Thyroid gland (tissue), 4 donors: ENCODE data around the gene EFNA5. TPM values are rescaled to one million over a fixed set of nuclear protein-coding genes. Genes with fewer than 3 reads are reported as not detected.

Source experiments
- DNase-seq, 2 donors: peaks; one replicate each; pipeline ENCODE4 v3.0.0-alpha.2; 2019
- H3K27ac ChIP-seq, 3 donors: fragments of 200-600 bp; sonication (generic); 1 replicate in 2 of 3; 2 replicates in 1 of 3; pipeline ENCODE4 v1.5.1; 2016 to 2019; ENCODE audit warnings: mild to moderate bottlenecking in 1 of 3, moderate library complexity in 1 of 3
- H3K27me3 ChIP-seq: fragments of 200-600 bp; sonication (generic); one replicate; pipeline ENCODE4 v1.5.1; 2019
- H3K36me3 ChIP-seq, 2 donors: fragments of 200-600 bp; sonication (generic); one replicate each; pipeline ENCODE4 v1.5.1; 2016 to 2019
- H3K4me1 ChIP-seq, 2 donors: fragments of 200-600 bp; sonication (generic); one replicate each; pipeline ENCODE4 v1.5.1; 2017 to 2019
- H3K4me3 ChIP-seq, 3 donors: fragments of 200-600 bp; sonication (generic); replicated peaks in 1 of 3; 1 replicate in 2 of 3; 2 replicates in 1 of 3; pipeline ENCODE4 v1.5.1; 2016; ENCODE audit warnings: mild to moderate bottlenecking in 1 of 3
- H3K9me3 ChIP-seq: fragments of 200-600 bp; sonication (generic); one replicate; pipeline ENCODE4 v1.5.1; 2017
- CTCF ChIP-seq, 6 experiments: fragments of 200-600 bp in 3 of 6; fragments of 450-650 bp in 3 of 6; sonication (generic) in 3 of 6; IDR thresholded peaks; one replicate each; pipeline ENCODE4 v1.5.1; 2016 to 2019; ENCODE audit warnings: antibody characterized with exemption in 6 of 6, mild to moderate bottlenecking in 2 of 6, inconsistent platforms in 1 of 6, moderate library complexity in 1 of 6
- POLR2A ChIP-seq, 2 donors: fragments of 450-650 bp; IDR thresholded peaks; one replicate each; pipeline ENCODE4 v1.6.1; 2017; ENCODE audit warnings: antibody characterized with exemption in 2 of 2, mild to moderate bottlenecking in 2 of 2, moderate library complexity in 1 of 2
- WGBS, 2 donors: methylation state at CpG; one replicate each; pipeline ENCODE4 v1.1.5; 2017; 5-methylcytosine and 5-hydroxymethylcytosine counted together
- intact Hi-C: fragments of 100-400 bp; cut with DNase I; formaldehyde crosslinking; loops from one replicate; pipeline ENCODE4 v1.15.1; 2023
- total RNA-seq, 4 donors: library from RNA; depleted of rRNA; stranded (reverse); fragments of >200 nt; gene quantifications; one replicate each; pipeline ENCODE4 v1.2.3, GENCODE V29; 2016

EFNA5 gene
- total RNA-seq, 4 donors from 2014 or later = 5.7 to 17.2 (median 6.4) TPM

DNA sequence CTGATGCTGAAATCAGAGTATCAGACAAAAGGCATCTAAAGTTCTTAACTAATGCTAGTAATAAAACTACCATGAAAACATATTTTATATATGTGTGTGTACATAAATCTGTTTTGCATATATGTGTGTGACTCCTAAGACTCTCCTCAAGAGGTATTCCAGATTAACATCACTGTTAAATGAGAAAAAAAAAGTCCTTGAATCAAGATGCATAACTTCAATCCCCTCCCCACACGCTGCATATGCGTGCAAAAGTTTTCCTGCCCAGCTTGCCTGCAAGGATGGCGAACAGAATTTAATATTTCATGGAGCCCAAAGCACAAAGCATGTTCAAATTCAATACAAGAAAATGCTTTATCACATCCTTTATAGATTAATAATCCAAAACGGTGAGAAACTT lies 34.7 kb downstream of the EFNA5 start:
- intact Hi-C loops = no loop called here
- Histone ChIP-seq H3K27ac (no peak overlapping the region), H3K4me1 (no peaks in the 10 kb centered on the region), H3K36me3 (no peaks in the 10 kb centered on the region), H3K4me3 (no peak overlapping the region), H3K9me3 (no peaks in the 10 kb centered on the region), H3K27me3 (no peaks in the 10 kb centered on the region)
- WGBS, 2 donors = 89 to 90% methylated on average over 4 of the region's 4 CpGs
- TF ChIP-seq POLR2A (IDR thresholded peaks at IDR 0.05) (no peak), CTCF (IDR thresholded peaks at IDR 0.05) (no peak)
- DNase-seq = no peak

GRCh38 chr5:107634981-107635848 lies 35.5 kb downstream of the EFNA5 start:
- H3K9me3 ChIP-seq = no peaks in the 10 kb centered on the region
- no peak for DNase-seq
- no peaks in the 10 kb centered on the region for H3K36me3 ChIP-seq
- H3K4me3 ChIP-seq = no peak overlapping the region
- intact Hi-C loops = no loop called here
- TF ChIP-seq CTCF (IDR thresholded peaks at IDR 0.05) (no peak), POLR2A (IDR thresholded peaks at IDR 0.05) (no peak)
- no peak overlapping the region for H3K27ac ChIP-seq
- H3K27me3 ChIP-seq = no peaks in the 10 kb centered on the region
- WGBS, 2 donors = 85 to 87% methylated on average over 7 of the region's 7 CpGs
- no peaks in the 10 kb centered on the region for H3K4me1 ChIP-seq

DNA sequence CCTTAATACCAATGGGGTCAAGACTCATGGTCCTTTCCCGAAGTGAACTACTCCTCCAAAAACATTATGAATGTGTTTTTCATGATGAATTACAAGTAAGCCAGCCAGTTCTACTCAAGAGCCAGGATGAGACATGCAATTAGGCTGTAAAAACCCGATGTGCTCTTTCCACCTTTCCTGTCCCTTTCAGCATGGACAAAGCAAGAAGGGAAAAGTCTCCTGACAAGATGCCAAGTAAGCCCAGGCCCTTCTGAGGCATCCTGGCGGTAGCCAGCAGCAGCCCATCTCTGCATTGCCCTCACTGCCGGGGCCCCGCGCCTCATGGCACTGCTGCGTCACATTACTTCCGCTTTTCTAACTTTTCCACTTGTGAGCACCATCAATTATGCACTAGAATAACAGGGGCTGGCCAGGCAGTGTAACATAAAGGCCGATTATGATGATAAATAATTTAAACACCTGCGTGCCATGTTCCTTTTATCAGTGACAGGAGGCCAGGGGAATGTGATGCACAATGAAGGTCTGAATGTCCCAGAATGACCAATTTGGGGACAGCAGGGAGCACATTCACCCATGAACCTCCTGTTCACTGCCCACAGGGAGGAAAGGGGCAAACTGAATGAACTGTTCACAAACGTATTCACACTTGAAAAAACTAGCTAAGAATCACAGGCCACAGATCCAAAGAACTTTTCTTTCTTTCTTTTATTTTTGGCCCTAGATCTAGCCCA lies 37.4 kb downstream of the EFNA5 start:
- H3K27me3 ChIP-seq = no peaks in the 10 kb centered on the region
- H3K36me3 ChIP-seq = no peaks in the 10 kb centered on the region
- no peak overlapping the region for H3K4me3 ChIP-seq
- no peaks in the 10 kb centered on the region for H3K9me3 ChIP-seq
- H3K27ac ChIP-seq = no peak overlapping the region
- no peaks in the 10 kb centered on the region for H3K4me1 ChIP-seq
- intact Hi-C loops = no loop called here
- no peak for DNase-seq
- TF ChIP-seq POLR2A (IDR thresholded peaks at IDR 0.05) (no peak), CTCF (IDR thresholded peaks at IDR 0.05) (no peak)
- WGBS, 2 donors = 86 to 87% methylated on average over 11 of the region's 11 CpGs

DNA sequence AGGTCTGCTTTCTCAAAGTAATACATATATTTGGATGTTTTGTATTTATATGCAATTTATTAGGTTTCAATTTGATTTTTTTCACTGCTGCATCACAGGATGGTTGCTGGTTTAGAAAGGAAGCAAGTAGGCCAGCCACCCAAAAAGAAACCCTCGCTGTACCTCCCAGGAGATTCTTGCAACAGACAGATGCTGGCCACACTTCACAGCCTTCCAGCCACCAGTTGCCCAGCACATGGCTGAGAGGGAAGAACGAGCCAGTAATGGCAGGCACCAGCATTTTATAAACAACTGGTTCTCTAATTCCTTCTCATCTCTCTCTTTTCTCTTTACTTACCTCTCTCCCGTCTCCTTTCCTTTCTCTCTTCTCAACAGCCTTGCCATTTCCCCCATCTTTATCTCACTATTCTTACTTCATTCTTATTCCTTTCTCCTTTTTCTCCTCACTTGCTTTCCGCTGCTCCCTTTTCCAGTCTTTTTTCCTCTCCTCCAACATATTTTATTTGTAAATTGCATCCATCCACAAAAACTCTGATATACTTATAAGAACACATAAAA lies 38.9 kb downstream of the EFNA5 start:
- H3K4me3 ChIP-seq = no peak overlapping the region
- no peak overlapping the region for H3K27ac ChIP-seq
- no peaks in the 10 kb centered on the region for H3K4me1 ChIP-seq
- H3K9me3 ChIP-seq = no peaks in the 10 kb centered on the region
- no peaks in the 10 kb centered on the region for H3K36me3 ChIP-seq
- TF ChIP-seq CTCF (IDR thresholded peaks at IDR 0.05) (no peak), POLR2A (IDR thresholded peaks at IDR 0.05) (no peak)
- H3K27me3 ChIP-seq = no peaks in the 10 kb centered on the region
- DNase-seq = no peak
- intact Hi-C loops = no loop called here
- 80% methylated on average over 4 of the region's 4 CpGs for WGBS, 2 donors

DNA sequence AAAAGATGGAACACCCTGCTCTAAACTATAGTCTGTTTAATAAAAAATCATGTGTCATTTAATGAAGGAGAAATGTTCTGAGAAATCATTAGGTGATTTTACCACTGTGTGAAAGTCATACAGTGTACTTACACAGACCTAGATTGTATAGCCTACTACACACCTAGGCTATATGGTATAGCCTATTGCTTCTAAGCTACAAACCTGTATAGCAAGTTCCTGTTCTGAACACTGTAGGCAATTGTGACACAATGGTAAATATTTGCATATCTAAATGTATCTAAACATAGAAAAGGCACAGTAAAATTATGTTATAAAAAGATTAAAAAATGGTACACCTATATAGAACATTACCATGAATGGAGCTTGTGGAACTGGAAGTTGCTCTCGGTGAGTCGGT lies 40.6 kb downstream of the EFNA5 start:
- no peak overlapping the region for H3K27ac ChIP-seq
- TF ChIP-seq POLR2A (IDR thresholded peaks at IDR 0.05) (no peak), CTCF (IDR thresholded peaks at IDR 0.05) (no peak)
- no peaks in the 10 kb centered on the region for H3K27me3 ChIP-seq
- H3K4me3 ChIP-seq = no peak overlapping the region
- no peaks in the 10 kb centered on the region for H3K4me1 ChIP-seq
- DNase-seq = no peak
- no peaks in the 10 kb centered on the region for H3K9me3 ChIP-seq
- WGBS, 2 donors = 95 to 97% methylated on average over 2 of the region's 2 CpGs
- intact Hi-C loops = no loop called here
- no peaks in the 10 kb centered on the region for H3K36me3 ChIP-seq
